ENCODE results near the gene SPRY4. TPM values are rescaled to one million over a fixed set of nuclear protein-coding genes. Genes with fewer than 3 reads are reported as not detected.

Gene SPRY4
- total RNA-seq, 3 donors from 2014 or later = 13.0 to 18.0 (median 14.5) TPM

- no peaks in the 10 kb centered on the region for H3K36me3 ChIP-seq
- intact Hi-C loops (cut with DNase I; ENCODE audit: low total_unique reads) = no loop called here
Observed at GRCh38 chr5:142263346-142263745, 61.5 kb downstream of the SPRY4 start.

GRCh38 chr5:142262683-142263082, 62.1 kb downstream of the SPRY4 start:
- H3K27ac ChIP-seq = no peak overlapping the region
- intact Hi-C loops (cut with DNase I; ENCODE audit: low total_unique reads) = no loop called here
- H3K36me3 ChIP-seq = no peaks in the 10 kb centered on the region
- H3K9me3 ChIP-seq = no peaks in the 10 kb centered on the region
- H3K4me3 ChIP-seq = no peak overlapping the region
- no peaks in the 10 kb centered on the region for H3K27me3 ChIP-seq
- TF ChIP-seq CTCF (IDR thresholded peaks at IDR 0.05) (no peak), POLR2A (IDR thresholded peaks at IDR 0.05) (no peak), POLR2AphosphoS5 (IDR thresholded peaks at IDR 0.05) (no peak)
- no peak for DNase-seq (ENCODE audit: low spot score in 2 of 2)
- no peaks in the 10 kb centered on the region for H3K4me1 ChIP-seq

More at GRCh38 chr5:142263346-142263745, 61.5 kb downstream of the SPRY4 start:
- TF ChIP-seq POLR2A (IDR thresholded peaks at IDR 0.05) (no peak), CTCF (IDR thresholded peaks at IDR 0.05) (no peak), POLR2AphosphoS5 (IDR thresholded peaks at IDR 0.05) (no peak)
- Histone ChIP-seq H3K27me3 (no peaks in the 10 kb centered on the region), H3K27ac (no peak overlapping the region), H3K4me3 (no peak overlapping the region), H3K9me3 (no peaks in the 10 kb centered on the region), H3K4me1 (no peaks in the 10 kb centered on the region)
- DNase-seq (ENCODE audit: low spot score in 2 of 2) = no peak

Other genes starting within 250 kb of the SPRY4 start
- 100 to 1,000 TPM; 115 to 135 (median 117) TPM for gene NDFIP1, start 216.2 kb downstream of the SPRY4 start, total RNA-seq